ENCODE results near the gene ASB8.
"Not testable (repeated sequence)": the region's sequence is repeated elsewhere in the genome, so short reads cannot be mapped to it uniquely, and the experiment has no call there.

The ASB8 gene

DNA sequence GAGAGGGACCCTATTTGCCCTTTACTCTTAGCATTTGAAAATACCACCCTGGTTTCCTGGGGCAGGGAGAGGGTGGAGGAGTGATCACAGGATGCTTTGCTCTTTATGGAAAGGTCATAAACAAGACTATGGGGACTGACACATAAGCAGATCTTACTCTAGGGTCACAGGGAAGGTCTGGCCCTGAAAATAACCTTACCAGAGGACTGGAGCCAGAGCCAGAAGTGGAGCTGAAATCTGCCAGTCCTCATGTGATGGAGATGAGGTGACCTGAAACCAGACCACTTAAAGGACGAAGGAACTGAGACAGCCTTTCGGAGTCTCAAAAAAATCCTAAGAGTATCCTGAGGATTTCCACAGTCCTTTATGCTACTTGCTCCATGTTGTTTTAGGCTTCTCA lies 25.8 kb downstream of the ASB8 start:
- no peak for DNase-seq

- DNase-seq: no peak
Observed at GRCh38 chr12:48129376-48129775, 27.9 kb downstream of the ASB8 start.

GRCh38 chr12:48128800-48129199 lies 28.5 kb downstream of the ASB8 start:
- DNase-seq: no peak

DNA sequence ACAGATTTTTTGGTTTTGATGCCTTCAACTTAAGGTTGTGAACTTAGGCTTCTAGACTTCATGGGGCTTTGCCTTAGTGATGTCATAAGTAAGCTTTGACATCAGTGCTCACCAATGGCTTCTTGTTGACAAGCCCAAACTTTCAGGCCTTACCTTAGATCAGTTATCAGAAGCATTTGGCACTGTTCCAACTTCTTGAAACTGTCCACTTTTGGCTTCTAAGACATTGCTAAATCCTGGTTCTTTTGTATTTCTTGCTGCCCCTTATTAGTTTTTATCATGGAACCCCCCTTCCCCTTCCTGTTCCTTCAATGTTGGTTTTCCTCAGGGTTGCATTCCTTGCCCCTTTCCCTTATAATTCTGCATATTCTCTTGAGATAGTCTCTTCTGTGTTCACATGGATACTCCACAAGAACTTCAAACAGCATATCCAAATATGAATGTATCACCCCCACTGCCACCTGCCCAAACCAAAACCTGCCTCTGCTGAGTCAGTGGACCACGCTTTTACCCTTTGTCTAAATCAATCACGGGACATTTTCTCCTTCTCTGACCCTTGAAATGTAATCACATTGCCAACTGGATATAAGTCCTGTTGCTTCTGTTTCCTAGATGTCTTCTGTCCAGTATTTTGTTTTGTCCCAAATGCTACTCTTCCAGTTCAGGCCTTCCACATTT lies 30.2 kb downstream of the ASB8 start:
- no peak for DNase-seq

GRCh38 chr12:48125985-48126384 lies 31.3 kb downstream of the ASB8 start:
- no peak for DNase-seq

GRCh38 chr12:48125542-48125941 lies 31.8 kb downstream of the ASB8 start:
- DNase-seq: not testable (repeated sequence)

- no peak for DNase-seq
Observed at GRCh38 chr12:48123169-48123568, 34.1 kb downstream of the ASB8 start.

DNA sequence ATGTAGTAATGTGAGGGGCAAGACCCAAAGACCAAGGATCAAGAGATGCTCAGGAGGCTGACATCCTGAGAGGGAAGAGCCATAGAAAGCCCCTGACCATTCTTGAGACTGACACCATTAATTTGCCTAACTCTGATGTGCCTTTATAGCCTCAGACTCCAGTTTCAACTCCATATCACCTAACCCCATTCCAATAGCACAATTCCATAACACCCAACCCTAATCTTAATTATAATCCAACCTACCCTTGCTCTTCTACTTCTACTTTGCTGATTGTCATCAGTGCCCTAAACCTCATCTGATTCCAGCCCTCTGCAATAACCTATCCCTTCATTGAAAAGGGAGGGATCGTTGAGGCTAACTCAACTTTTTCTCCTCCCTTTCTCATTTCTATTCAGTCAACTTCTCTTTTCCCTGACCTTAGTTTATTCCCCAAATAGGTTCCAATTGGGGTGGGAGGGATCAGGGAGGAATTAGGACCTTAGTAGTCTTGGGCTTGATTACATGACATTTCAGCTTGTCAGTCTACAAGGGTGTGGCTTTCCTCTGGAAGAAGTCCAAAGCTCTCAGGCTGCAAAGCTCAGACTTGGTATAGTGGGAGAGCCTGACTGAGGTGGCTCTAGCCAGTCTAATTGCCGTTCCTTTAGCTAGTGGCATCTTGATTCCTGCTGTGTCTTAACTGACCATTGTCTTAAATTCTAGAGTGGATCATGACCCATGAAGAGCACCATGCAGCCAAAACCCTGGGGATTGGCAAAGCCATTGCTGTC lies 35.1 kb downstream of the ASB8 start:
- DNase-seq: no peak

GRCh38 chr12:48121522-48121921 lies 35.8 kb downstream of the ASB8 start:
- no peak for DNase-seq

GRCh38 chr12:48119834-48120195 lies 37.5 kb downstream of the ASB8 start:
- no peak for DNase-seq

- DNase-seq: no peak
Observed at GRCh38 chr12:48119078-48119833, 38.1 kb downstream of the ASB8 start, which contains the start of gene PFKM. PFKM (plus strand) TSS chr12:48119364; CDS start chr12:48122775, 3,411 bp downstream.

DNA sequence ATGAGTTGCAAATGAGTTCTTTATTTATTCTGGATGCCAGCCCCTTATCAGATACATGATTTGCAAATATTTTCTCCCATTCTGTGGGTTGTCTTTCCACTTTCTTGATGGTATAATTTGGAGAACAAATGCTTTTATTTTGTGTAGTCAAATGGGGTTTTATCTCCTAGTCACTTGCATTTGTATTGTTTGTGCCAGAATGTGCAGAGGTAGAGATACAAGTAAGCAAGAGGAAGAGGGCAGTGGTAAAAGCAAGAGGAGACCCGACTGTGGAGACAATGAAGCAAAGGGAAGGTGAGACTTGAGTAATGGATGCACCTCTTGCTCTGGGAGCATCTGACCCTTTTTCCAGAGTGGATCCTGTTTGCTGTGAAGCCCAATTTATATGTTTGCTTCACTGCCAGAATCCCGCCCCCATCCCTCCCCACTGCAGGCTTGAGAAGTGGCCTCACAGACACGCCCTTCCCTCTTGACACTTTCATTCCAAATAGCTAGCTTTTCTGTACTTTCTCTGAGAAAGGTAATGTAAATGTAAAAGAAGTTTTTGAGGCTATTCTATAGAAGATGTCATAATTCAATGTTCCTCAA lies 38.9 kb downstream of the ASB8 start:
- DNase-seq: no peak

DNA sequence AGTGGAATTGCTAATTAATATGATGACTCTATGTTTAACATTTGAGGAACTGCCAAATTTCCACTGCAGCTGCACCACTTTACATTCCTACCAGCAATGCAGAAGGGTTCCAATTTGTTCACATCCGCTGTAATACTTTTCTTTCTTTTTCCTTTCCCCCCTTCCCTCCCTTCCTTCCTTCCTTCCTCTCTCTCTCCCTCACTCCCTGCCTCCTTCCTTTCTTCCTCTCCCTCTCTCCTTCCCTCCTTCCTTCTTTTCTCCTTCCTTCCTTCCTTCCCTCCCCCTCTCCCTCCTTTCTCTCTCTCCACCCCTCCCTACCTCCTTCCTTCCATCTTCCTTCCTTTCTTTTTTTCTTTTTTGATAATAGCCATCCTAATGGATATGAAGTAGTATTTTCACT lies 41.4 kb downstream of the ASB8 start:
- no peak for DNase-seq

- DNase-seq: not testable (repeated sequence)
Observed at GRCh38 chr12:48111312-48111693, 46.0 kb downstream of the ASB8 start.

- no peak for DNase-seq
Observed at GRCh38 chr12:48110691-48111311, 46.5 kb downstream of the ASB8 start.

DNA sequence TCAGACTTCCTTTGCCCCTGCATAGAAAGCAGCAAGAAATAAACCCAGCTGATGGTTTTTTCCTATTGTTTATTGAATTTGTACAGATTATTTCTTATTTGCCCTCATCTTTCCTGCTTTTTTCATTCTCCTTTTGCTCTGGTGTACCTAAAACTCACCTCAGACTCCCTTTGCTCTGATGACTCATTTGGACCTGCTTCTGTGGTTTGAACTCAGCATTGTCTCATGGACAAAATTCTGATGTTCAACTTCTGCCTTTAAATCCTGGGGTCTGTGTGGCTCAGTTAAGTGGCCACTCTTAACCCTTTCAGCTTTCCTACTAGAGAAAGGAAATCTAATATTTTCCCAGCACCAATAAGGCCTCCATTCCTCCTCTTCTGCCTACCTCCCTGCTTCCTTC lies 47.9 kb downstream of the ASB8 start:
- DNase-seq: no peak

- DNase-seq: no peak
Observed at GRCh38 chr12:48106681-48107613, 50.4 kb downstream of the ASB8 start.

GRCh38 chr12:48105867-48106680 lies 51.2 kb downstream of the ASB8 start, which contains the start of gene SENP1:
SENP1 (minus strand) TSS chr12:48106079; CDS start chr12:48101472, 4,607 bp downstream.
- peak; percentile 83 to 93 for DNase-seq

DNA sequence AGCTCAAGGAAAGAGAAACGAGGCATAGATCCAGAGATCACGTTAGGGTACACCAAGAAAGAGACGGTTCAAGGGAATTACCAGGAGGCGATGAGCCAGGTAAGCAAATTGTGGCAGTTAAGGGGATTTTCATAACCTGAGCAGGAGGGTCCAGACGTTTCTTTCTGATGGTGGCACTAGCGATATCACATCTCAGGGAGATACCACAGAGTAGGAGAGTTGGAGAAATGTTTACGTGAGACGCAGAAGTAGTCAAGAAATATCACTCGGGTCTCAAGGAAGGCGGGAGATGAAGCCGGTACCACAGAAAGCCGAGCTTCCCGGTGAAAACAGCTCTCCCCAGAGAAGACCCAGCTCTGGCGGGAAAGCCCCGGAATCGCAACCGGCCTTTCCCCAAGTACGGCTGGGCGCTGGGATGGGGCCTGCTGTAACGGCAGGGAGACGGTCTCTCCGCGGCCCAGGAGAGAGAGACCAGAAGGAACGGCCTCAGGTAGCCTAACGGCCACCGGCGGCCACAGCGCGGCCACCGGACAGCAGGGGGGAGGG lies 51.9 kb downstream of the ASB8 start:
- no peak for DNase-seq

- DNase-seq: no peak
Observed at GRCh38 chr12:48104531-48104930, 52.8 kb downstream of the ASB8 start.

All from bone marrow (tissue), 2 donors.